D721Med (cell line): ENCODE measurements around the gene SP4.
A peak's percentile ranks its signal among the peaks of the same experiment; 100 is the strongest.

ENCODE experiments used
- DNase-seq: peaks from one replicate; pipeline ENCODE4 v3.0.0; 2011; ENCODE audit warnings: low spot score; ENCODE audit not compliant: insufficient read length
- FAIRE-seq: peaks from 2 replicates; lab custom pipeline; 2011; peaks lifted over from hg19 to GRCh38; lab: Jason Lieb, UNC
- CTCF ChIP-seq: IDR thresholded peaks from 2 replicates; pipeline ENCODE4 v1.5.1; 2012; ENCODE audit warnings: mild to moderate bottlenecking, control low read depth; ENCODE audit not compliant: insufficient read depth; ENCODE audit errors: missing control alignments

The SP4 gene

GRCh38 chr7:21427871-21428658 lies at the start of gene SP4:
TSS of gene SP4 (plus strand) at chr7:21428083. CDS start at chr7:21428252, 169 bp downstream.
- no peak for FAIRE-seq
- peak; percentile 38 for DNase-seq
- no peak for TF ChIP-seq CTCF

- FAIRE-seq: no peak
- no peak for DNase-seq
- no peak for TF ChIP-seq CTCF
Observed at GRCh38 chr7:21383227-21384220, 44.4 kb upstream of the SP4 start.

- FAIRE-seq: no peak
- TF ChIP-seq CTCF: no peak
Observed at GRCh38 chr7:21393937-21394336, 33.9 kb upstream of the SP4 start.

GRCh38 chr7:21401944-21402343 lies 25.9 kb upstream of the SP4 start:
- TF ChIP-seq CTCF: no peak
- FAIRE-seq (no peak), DNase-seq (no peak)

More at GRCh38 chr7:21393937-21394336, 33.9 kb upstream of the SP4 start:
- DNase-seq: no peak

GRCh38 chr7:21407796-21408480 lies 19.9 kb upstream of the SP4 start:
- no peak for TF ChIP-seq CTCF
- no peak for DNase-seq
- no peak for FAIRE-seq

- DNase-seq (no peak), FAIRE-seq (no peak)
- no peak for TF ChIP-seq CTCF
Observed at GRCh38 chr7:21408481-21408820, 19.4 kb upstream of the SP4 start.
